ENCODE data around the gene BCAS4.

BCAS4 gene

DNA sequence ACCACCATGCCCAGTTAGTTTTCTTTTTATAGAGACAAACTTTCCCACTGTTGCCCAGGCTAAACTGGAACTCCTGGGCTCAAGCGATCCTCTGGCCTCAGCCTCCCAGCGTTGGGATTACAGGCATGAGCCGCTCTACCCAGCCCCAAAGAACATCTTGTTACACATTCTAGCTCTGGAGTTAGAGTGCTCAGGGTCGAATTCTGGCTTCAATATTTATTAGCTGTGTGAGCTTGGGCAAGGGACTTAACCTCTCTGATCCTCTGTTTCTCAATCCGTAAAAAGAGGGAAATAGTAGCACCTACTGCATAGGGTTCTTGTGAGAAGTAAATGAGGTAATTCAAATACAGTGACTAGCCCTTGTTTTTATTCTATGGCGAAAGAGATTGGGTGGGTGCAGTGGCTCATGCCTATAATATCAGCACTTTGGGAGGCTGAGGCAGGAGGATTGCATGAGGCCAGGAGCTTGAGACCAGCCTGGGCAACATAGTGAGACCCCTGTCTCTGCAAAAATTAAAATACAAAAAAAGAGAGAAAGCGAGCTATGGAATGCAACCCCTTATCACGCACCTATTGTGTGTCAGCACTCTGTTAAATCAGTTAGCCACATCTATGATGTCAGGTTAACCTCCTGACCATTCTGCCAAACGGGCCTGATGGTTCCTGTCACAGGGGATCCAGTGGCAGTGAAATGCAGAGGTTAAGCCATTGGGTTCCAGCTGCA lies 19.7 kb downstream of the BCAS4 start:
- H3K36me3 ChIP-seq (ENCODE audit: control insufficient read depth, low read length) = peaks cover 41% of the 10 kb centered on the region
- H3K27ac ChIP-seq (ENCODE audit: low read depth, low read length) = peak overlapping the region; percentile 95
- peak overlapping the region; percentile 52 for H3K4me3 ChIP-seq (ENCODE audit: low read length)
- no peaks in the 10 kb centered on the region for H3K27me3 ChIP-seq (ENCODE audit: control insufficient read depth, low read length)
- H3K4me2 ChIP-seq (ENCODE audit: low read length) = peak overlapping the region; percentile 100
- TF ChIP-seq, protein P1, sequence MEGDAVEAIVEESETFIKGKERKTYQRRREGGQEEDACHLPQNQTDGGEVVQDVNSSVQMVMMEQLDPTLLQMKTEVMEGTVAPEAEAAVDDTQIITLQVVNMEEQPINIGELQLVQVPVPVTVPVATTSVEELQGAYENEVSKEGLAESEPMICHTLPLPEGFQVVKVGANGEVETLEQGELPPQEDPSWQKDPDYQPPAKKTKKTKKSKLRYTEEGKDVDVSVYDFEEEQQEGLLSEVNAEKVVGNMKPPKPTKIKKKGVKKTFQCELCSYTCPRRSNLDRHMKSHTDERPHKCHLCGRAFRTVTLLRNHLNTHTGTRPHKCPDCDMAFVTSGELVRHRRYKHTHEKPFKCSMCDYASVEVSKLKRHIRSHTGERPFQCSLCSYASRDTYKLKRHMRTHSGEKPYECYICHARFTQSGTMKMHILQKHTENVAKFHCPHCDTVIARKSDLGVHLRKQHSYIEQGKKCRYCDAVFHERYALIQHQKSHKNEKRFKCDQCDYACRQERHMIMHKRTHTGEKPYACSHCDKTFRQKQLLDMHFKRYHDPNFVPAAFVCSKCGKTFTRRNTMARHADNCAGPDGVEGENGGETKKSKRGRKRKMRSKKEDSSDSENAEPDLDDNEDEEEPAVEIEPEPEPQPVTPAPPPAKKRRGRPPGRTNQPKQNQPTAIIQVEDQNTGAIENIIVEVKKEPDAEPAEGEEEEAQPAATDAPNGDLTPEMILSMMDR (IDR thresholded peaks at IDR 0.05; ENCODE audit: low read depth, low read length, poor library complexity, severe bottlenecking) = no peak
- no peak for TF ChIP-seq EZH2phosphoT487 (IDR thresholded peaks at IDR 0.05; ENCODE audit: borderline replicate concordance, low read length)
- peaks cover 2% of the 10 kb centered on the region; the same call in 1 of the 2 replicates for H3K9me3 ChIP-seq (ENCODE audit: control insufficient read depth, insufficient read depth, low read length)
- H3K9me2 ChIP-seq (replicated peaks; ENCODE audit: control insufficient read depth, low read length) = no peaks in the 10 kb centered on the region
- no peaks in the 10 kb centered on the region for H4K20me1 ChIP-seq (ENCODE audit: control insufficient read depth, insufficient read depth, low read depth, low read length)
- peaks cover 71% of the 10 kb centered on the region for H3K79me2 ChIP-seq (ENCODE audit: control insufficient read depth, low read length)
- H3F3A ChIP-seq (ENCODE audit: control insufficient read depth, insufficient read depth) = peaks cover 80% of the 10 kb centered on the region
- peaks cover 97% of the 10 kb centered on the region for H3K4me1 ChIP-seq (ENCODE audit: control insufficient read depth, low read length)

DNA sequence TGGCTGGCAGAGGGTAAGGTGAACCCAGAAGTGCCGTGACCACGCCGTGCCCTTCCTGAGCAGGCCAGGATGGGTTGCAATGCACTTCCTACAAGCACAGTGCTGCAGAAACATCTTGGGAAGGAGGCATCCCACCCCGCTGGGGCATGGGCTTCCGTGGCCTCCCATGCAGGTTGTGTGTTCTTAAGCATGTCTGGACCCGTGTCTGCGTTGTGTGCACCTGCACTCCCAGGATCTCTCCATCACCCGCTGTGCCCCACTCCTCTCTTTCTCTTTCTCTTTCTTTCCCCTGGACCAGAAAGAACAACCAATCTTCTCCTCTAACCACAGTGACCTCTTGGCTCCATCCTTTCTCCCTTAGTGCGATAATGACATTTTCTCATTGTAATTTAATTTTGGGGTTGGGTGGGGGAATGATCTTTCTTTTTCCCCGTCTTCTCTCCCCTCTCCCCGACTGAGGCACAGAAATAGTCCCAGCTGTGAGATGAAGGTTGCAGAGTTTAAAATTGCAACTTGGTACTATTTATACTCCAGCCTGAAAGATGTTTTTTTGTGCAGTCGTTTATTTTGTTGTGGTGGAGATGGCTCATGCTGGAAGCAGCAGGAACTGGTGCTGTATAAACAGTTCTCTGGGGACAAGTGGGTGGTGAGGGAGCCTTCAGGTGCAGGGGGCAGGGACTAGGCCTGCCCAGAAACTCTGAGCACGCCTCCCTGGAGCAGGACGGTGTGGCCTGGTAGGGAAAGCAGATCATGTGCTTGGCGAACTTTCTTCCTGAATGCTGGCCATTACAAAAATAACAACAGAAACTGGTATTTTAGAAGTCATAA lies 20.5 kb downstream of the BCAS4 start:
- Histone ChIP-seq H3K27ac (ENCODE audit: low read depth, low read length) (peak overlapping the region; percentile 95), H3K36me3 (ENCODE audit: control insufficient read depth, low read length) (peaks cover 42% of the 10 kb centered on the region), H3K4me2 (ENCODE audit: low read length) (peak overlapping the region; percentile 100)

DNA sequence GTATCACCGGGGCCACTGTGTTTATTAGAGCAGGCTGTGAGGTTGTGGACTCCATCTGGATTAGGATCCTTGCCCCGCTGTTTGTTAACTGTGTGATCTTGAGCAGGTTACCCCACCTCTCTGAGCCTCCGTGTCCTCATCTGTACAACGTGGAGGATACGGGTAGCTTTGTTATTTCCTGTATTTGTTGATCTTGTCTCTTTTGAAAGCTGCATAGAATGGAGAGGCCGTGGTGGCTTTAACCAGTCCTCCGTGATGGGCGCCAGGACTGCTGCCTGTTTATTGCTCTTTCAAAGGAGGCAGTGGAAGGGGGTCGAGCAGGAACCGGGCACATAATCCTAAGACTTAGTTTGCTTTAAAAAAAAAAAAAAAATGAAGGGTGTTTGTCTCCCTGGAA lies 22.9 kb downstream of the BCAS4 start:
- H3K27ac ChIP-seq (ENCODE audit: low read depth, low read length) = peak overlapping the region; percentile 95
- peak overlapping the region; percentile 72 for H3K4me2 ChIP-seq (ENCODE audit: low read length)
- no peaks in the 10 kb centered on the region for H3K9me2 ChIP-seq (replicated peaks; ENCODE audit: control insufficient read depth, low read length)
- peaks cover 73% of the 10 kb centered on the region for H3K79me2 ChIP-seq (ENCODE audit: control insufficient read depth, low read length)
- TF ChIP-seq EZH2phosphoT487 (IDR thresholded peaks at IDR 0.05; ENCODE audit: borderline replicate concordance, low read length) = no peak
- TF ChIP-seq, protein P1 (IDR thresholded peaks at IDR 0.05; ENCODE audit: low read depth, low read length, poor library complexity, severe bottlenecking) = no peak
- peak overlapping the region; percentile 56 for H3K4me3 ChIP-seq (ENCODE audit: low read length)
- H3K9me3 ChIP-seq (ENCODE audit: control insufficient read depth, insufficient read depth, low read length) = no peaks in the 10 kb centered on the region
- H3K27me3 ChIP-seq (ENCODE audit: control insufficient read depth, low read length) = no peaks in the 10 kb centered on the region
- H3K36me3 ChIP-seq (ENCODE audit: control insufficient read depth, low read length) = peaks cover 66% of the 10 kb centered on the region
- no peaks in the 10 kb centered on the region for H4K20me1 ChIP-seq (ENCODE audit: control insufficient read depth, insufficient read depth, low read depth, low read length)
- H3F3A ChIP-seq (ENCODE audit: control insufficient read depth, insufficient read depth) = peaks cover 67% of the 10 kb centered on the region
- H3K4me1 ChIP-seq (ENCODE audit: control insufficient read depth, low read length) = peaks cover 99% of the 10 kb centered on the region

More for the DNA sequence above, 20.5 kb downstream of the BCAS4 start:
- no peaks in the 10 kb centered on the region for H4K20me1 ChIP-seq (ENCODE audit: control insufficient read depth, insufficient read depth, low read depth, low read length)
- H3K27me3 ChIP-seq (ENCODE audit: control insufficient read depth, low read length) = no peaks in the 10 kb centered on the region
- H3K4me1 ChIP-seq (ENCODE audit: control insufficient read depth, low read length) = peaks cover 97% of the 10 kb centered on the region
- peaks cover 71% of the 10 kb centered on the region for H3K79me2 ChIP-seq (ENCODE audit: control insufficient read depth, low read length)
- peaks cover 73% of the 10 kb centered on the region for H3F3A ChIP-seq (ENCODE audit: control insufficient read depth, insufficient read depth)
- H3K4me3 ChIP-seq (ENCODE audit: low read length) = peak overlapping the region; percentile 52
- TF ChIP-seq EZH2phosphoT487 (IDR thresholded peaks at IDR 0.05; ENCODE audit: borderline replicate concordance, low read length) = no peak
- TF ChIP-seq, protein P1 (IDR thresholded peaks at IDR 0.05; ENCODE audit: low read depth, low read length, poor library complexity, severe bottlenecking) = no peak
- no peaks in the 10 kb centered on the region for H3K9me2 ChIP-seq (replicated peaks; ENCODE audit: control insufficient read depth, low read length)
- H3K9me3 ChIP-seq (ENCODE audit: control insufficient read depth, insufficient read depth, low read length) = no peaks in the 10 kb centered on the region

Measured in DOHH2 (cell line).